Astrocyte (in vitro differentiated cells and primary cell): ENCODE results near the gene POLD4. TPM values are rescaled to one million over a fixed set of nuclear protein-coding genes. Genes with fewer than 3 reads are reported as not detected.
A peak's percentile ranks its signal among the peaks of the same experiment; 100 is the strongest.

ENCODE experiments used
- DNase-seq: peaks from one replicate; pipeline ENCODE4 v3.0.0-alpha.2; 2010; ENCODE audit warnings: low read depth
- FAIRE-seq: peaks from 2 replicates; lab custom pipeline; 2011; peaks lifted over from hg19 to GRCh38; lab: Jason Lieb, UNC
- H2AFZ ChIP-seq: 2 replicates; pipeline ENCODE4 v1.6.0; 2012; ENCODE audit warnings: low read depth, low read length, inconsistent platforms
- H3K27ac ChIP-seq: 2 replicates; pipeline ENCODE4 v1.5.1; 2011; ENCODE audit warnings: low read depth, low read length, inconsistent platforms
- H3K27me3 ChIP-seq: 2 replicates; pipeline ENCODE4 v1.6.0; 2011; ENCODE audit warnings: low read length, inconsistent platforms; ENCODE audit not compliant: insufficient read depth
- H3K36me3 ChIP-seq: 2 replicates; pipeline ENCODE4 v1.5.1; 2011; ENCODE audit warnings: low read length, inconsistent platforms; ENCODE audit not compliant: insufficient read depth
- H3K4me1 ChIP-seq: 2 replicates; pipeline ENCODE4 v1.5.1; 2011; ENCODE audit warnings: low read length, inconsistent platforms; ENCODE audit not compliant: insufficient read depth
- H3K4me2 ChIP-seq: 2 replicates; pipeline ENCODE4 v1.6.0; 2012; ENCODE audit warnings: low read length, inconsistent platforms
- H3K4me3 ChIP-seq: 2 replicates; pipeline ENCODE4 v1.5.1; 2011; ENCODE audit warnings: low read depth, mild to moderate bottlenecking, low read length, inconsistent platforms; ENCODE audit not compliant: insufficient read depth
- H3K79me2 ChIP-seq: 2 replicates; pipeline ENCODE4 v1.6.0; 2012; ENCODE audit warnings: mild to moderate bottlenecking, low read length, inconsistent platforms; ENCODE audit not compliant: insufficient read depth
- H3K9ac ChIP-seq: 2 replicates; pipeline ENCODE4 v1.6.0; 2012; ENCODE audit warnings: mild to moderate bottlenecking, low read length, inconsistent platforms
- H3K9me3 ChIP-seq: 2 replicates; pipeline ENCODE4 v1.5.1; 2012; ENCODE audit warnings: low read depth, mild to moderate bottlenecking, low read length, inconsistent platforms; ENCODE audit not compliant: insufficient read depth
- H4K20me1 ChIP-seq: 2 replicates; pipeline ENCODE4 v1.6.0; 2012; ENCODE audit warnings: low read length, inconsistent platforms; ENCODE audit not compliant: insufficient read depth
- H3K27ac Mint-ChIP-seq: one replicate; pipeline ENCODE4 v1.8.0; 2021; ENCODE audit warnings: mild to moderate bottlenecking, mixed read lengths; ENCODE audit not compliant: unreplicated experiment
- H3K27me3 Mint-ChIP-seq: one replicate; pipeline ENCODE4 v1.8.0; 2021; ENCODE audit warnings: low read depth, mixed read lengths; ENCODE audit not compliant: unreplicated experiment
- H3K36me3 Mint-ChIP-seq: one replicate; pipeline ENCODE4 v1.8.0; 2021; ENCODE audit warnings: low read depth, mixed read lengths; ENCODE audit not compliant: unreplicated experiment
- H3K4me1 Mint-ChIP-seq: one replicate; pipeline ENCODE4 v1.8.0; 2021; ENCODE audit warnings: low read depth, mixed read lengths; ENCODE audit not compliant: unreplicated experiment
- H3K4me3 Mint-ChIP-seq: one replicate; pipeline ENCODE4 v1.8.0; 2021; ENCODE audit warnings: mild to moderate bottlenecking, moderate library complexity, mixed read lengths; ENCODE audit not compliant: unreplicated experiment
- H3K9me3 Mint-ChIP-seq: one replicate; pipeline ENCODE4 v1.8.0; 2021; ENCODE audit warnings: mild to moderate bottlenecking, mixed read lengths; ENCODE audit not compliant: unreplicated experiment
- CTCF ChIP-seq: IDR thresholded peaks from 2 replicates; pipeline ENCODE4 v1.5.1; 2011; ENCODE audit warnings: low read depth, mild to moderate bottlenecking, inconsistent platforms, low read length, moderate library complexity; ENCODE audit not compliant: insufficient read depth
- EZH2 ChIP-seq: IDR thresholded peaks from 2 replicates; pipeline ENCODE4 v1.6.1; 2012; ENCODE audit warnings: mild to moderate bottlenecking, low read length, inconsistent platforms; ENCODE audit not compliant: insufficient read depth
- total RNA-seq: library from RNA; stranded (reverse); gene quantifications from 2 replicates; pipeline ENCODE4 v1.2.1, GENCODE V29; 2021

POLD4 gene
- total RNA-seq, 1 donor from 2014 or later = 53.5 TPM

DNA sequence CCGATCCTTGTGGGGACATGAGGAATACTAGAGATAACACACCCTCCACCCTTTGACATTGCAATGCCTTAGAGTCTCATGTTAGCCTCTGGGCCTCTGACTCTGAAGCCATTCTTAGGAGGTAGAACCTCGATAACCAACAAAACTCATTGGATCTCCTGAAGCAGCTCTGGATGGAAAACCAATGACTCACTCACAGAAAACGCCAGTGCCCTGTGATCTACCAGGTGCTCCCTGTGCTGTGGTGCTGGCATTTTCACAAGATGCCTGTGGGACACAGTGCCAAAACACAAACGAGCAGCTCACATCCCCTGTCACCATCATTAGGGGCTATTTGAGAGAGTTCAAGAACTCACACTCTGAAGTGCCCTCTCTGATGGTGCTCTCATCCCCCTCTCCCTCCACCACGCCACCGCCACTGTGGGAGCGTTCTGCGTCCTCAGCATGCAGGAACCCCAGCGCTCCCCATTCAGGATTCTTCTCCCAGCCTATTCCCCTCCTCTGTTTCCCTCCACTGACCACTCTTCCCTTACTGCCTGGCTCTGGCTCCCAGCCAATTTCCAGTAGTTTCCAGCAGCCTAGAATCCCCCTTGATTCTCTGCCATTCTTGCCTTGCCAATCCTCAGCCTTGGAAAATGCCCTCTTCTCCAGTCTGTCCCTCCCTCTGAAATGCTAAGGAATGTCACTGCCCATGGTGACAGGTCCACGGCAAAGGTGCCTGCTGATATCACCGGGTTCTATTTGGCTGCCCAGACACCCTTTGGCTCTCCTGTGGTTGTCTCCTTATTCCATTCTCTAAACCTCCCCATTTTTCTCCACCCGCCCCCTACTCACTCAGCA is 4.7 kb upstream of the POLD4 start:
- Histone ChIP-seq H2AFZ (no peak overlapping the region), H3K79me2 (peaks cover 8% of the 10 kb centered on the region), H3K9me3 (no peaks in the 10 kb centered on the region), H3K27ac (peak overlapping the region; percentile 58), H3K4me1 (peaks cover 48% of the 10 kb centered on the region), H3K27me3 (no peaks in the 10 kb centered on the region), H3K36me3 (no peaks in the 10 kb centered on the region), H3K4me2 (peak overlapping the region; percentile 67), H4K20me1 (peaks cover 18% of the 10 kb centered on the region), H3K9ac (peak overlapping the region; percentile 65), H3K4me3 (peak overlapping the region; percentile 3)
- FAIRE-seq (no peak), DNase-seq (peak; percentile 77)
- no peaks in the 10 kb centered on the region for H3K9me3 Mint-ChIP-seq
- no peak overlapping the region for H3K4me3 Mint-ChIP-seq
- peak overlapping the region; percentile 98 for H3K27ac Mint-ChIP-seq
- no peak for TF ChIP-seq CTCF
- no peak for TF ChIP-seq EZH2
- no peaks in the 10 kb centered on the region for H3K27me3 Mint-ChIP-seq
- H3K4me1 Mint-ChIP-seq = peaks cover 42% of the 10 kb centered on the region
- H3K36me3 Mint-ChIP-seq = peaks cover 15% of the 10 kb centered on the region

- Histone ChIP-seq H3K36me3 (no peaks in the 10 kb centered on the region), H3K79me2 (peaks cover 16% of the 10 kb centered on the region), H3K27ac (peak overlapping the region; percentile 58), H3K27me3 (no peaks in the 10 kb centered on the region), H2AFZ (peak overlapping the region; percentile 28), H3K4me1 (peaks cover 54% of the 10 kb centered on the region), H3K4me2 (peak overlapping the region; percentile 67), H3K4me3 (peak overlapping the region; percentile 3), H4K20me1 (peaks cover 9% of the 10 kb centered on the region), H3K9ac (peak overlapping the region; percentile 80), H3K9me3 (no peaks in the 10 kb centered on the region)
- Mint-ChIP-seq H3K4me1 (peaks cover 42% of the 10 kb centered on the region), H3K4me3 (peak overlapping the region; percentile 69), H3K27ac (peak overlapping the region; percentile 98), H3K27me3 (no peaks in the 10 kb centered on the region), H3K36me3 (peaks cover 6% of the 10 kb centered on the region), H3K9me3 (no peaks in the 10 kb centered on the region)
- DNase-seq = peak; percentile 57
- TF ChIP-seq CTCF = peak; percentile 96
- no peak for TF ChIP-seq EZH2
- no peak for FAIRE-seq
These were observed 3.7 kb upstream of the POLD4 start for GRCh38 chr11:67356864-67357561.
